Panc1 (cell line): ENCODE measurements around the gene DR1. TPM values are rescaled to one million over a fixed set of nuclear protein-coding genes. Genes with fewer than 3 reads are reported as not detected.

ENCODE experiments used
- ATAC-seq: fragments of 200-7000 bp; cut with Tn5 transposase; 2 replicates; pipeline ENCODE4 v1.9.1; 2020; ENCODE audit warnings: mild to moderate bottlenecking, moderate library complexity
- BruUV-seq: library from RNA; stranded (reverse); fragments of 400-500 nt; replicated peaks from 2 replicates; lab custom pipeline; 2021; lab: Mats Ljungman, UMichigan
- CTCF ChIA-PET: fragments of 300-600 bp; sonication (Branson Sonifier 250); formaldehyde crosslinking; loops from one replicate; lab custom pipeline; 2022; ENCODE audit warnings: antibody characterized with exemption; lab: Charles Lee
- POLR2A ChIA-PET: fragments of 300-600 bp; sonication (Branson Sonifier 250); formaldehyde crosslinking; loops from one replicate; lab custom pipeline; 2022; ENCODE audit warnings: antibody characterized with exemption; lab: Charles Lee
- DNase-seq: peaks from one replicate; pipeline ENCODE4 v3.0.0-alpha.2; 2010; ENCODE audit warnings: low read depth, low spot score
- H3K27ac ChIP-seq: 2 replicates; pipeline ENCODE4 v1.5.1; 2011; ENCODE audit warnings: mild to moderate bottlenecking, low read length, inconsistent platforms
- H3K27me3 ChIP-seq: fragments of 200-500 bp; sonication (Bioruptor generic); 2 replicates; pipeline ENCODE4 v1.6.0; 2014; ENCODE audit warnings: low read length, inconsistent platforms; ENCODE audit not compliant: control insufficient read depth, insufficient read depth
- H3K36me3 ChIP-seq: fragments of 200-500 bp; sonication (Bioruptor generic); 2 replicates; pipeline ENCODE4 v1.5.1; 2014; ENCODE audit warnings: inconsistent platforms, mild to moderate bottlenecking, low read length, moderate library complexity; ENCODE audit not compliant: control insufficient read depth, insufficient read depth
- H3K4me1 ChIP-seq: 2 replicates; pipeline ENCODE4 v1.5.1; 2011; ENCODE audit warnings: inconsistent platforms, mild to moderate bottlenecking, low read length, moderate library complexity; ENCODE audit not compliant: control insufficient read depth, insufficient read depth
- H3K4me3 ChIP-seq, 2 experiments: 2 replicates each; pipeline ENCODE4 v1.5.1; 2011 to 2012; ENCODE audit warnings: low read depth in 2 of 2, low read length in 2 of 2, mild to moderate bottlenecking in 2 of 2, inconsistent platforms in 1 of 2, moderate library complexity in 1 of 2
- H3K9me3 ChIP-seq: fragments of 200-500 bp; sonication (Bioruptor generic); 2 replicates; pipeline ENCODE4 v1.5.1; 2014; ENCODE audit warnings: low read depth, mild to moderate bottlenecking, inconsistent platforms, low read length, moderate library complexity; ENCODE audit not compliant: control insufficient read depth, insufficient read depth
- POLR2AphosphoS5 ChIP-seq: IDR thresholded peaks from 2 replicates; pipeline ENCODE4 v1.6.1; 2012; ENCODE audit warnings: mild to moderate bottlenecking, low read depth, low read length, moderate library complexity
- SIN3A ChIP-seq: IDR thresholded peaks from 2 replicates; pipeline ENCODE4 v1.6.1; 2012; ENCODE audit warnings: low read depth, mild to moderate bottlenecking, low read length, moderate library complexity, borderline replicate concordance; ENCODE audit not compliant: insufficient read depth
- TCF7L2 ChIP-seq: IDR thresholded peaks from 2 replicates; pipeline ENCODE4 v1.6.1; 2011; ENCODE audit warnings: mild to moderate bottlenecking, low read depth, low read length, inconsistent platforms
- in situ Hi-C: cut with HindIII; loops from 2 replicates; pipeline ENCODE4 v1.10.0; 2016; ENCODE audit warnings: low sequenced_read_pairs, low pct_unique_long_range_greater_than_20kb
- intact Hi-C: fragments of 100-400 bp; cut with micrococcal nuclease; formaldehyde crosslinking; loops from one replicate; pipeline ENCODE4 v1.10.0; 2022; ENCODE audit not compliant: unreplicated experiment
- total RNA-seq: library from RNA; stranded (reverse); gene quantifications from one replicate; pipeline ENCODE4 v1.2.1, GENCODE V29; 2021; ENCODE audit not compliant: unreplicated experiment
- TF ChIP-seq, protein P1 (sequence below), 2 experiments: IDR thresholded peaks; 2 replicates each; pipeline ENCODE4 v1.6.1; 2011 to 2012; ENCODE audit warnings: low read depth in 2 of 2, control low read depth in 1 of 2, low read length in 1 of 2, mild to moderate bottlenecking in 1 of 2, moderate library complexity in 1 of 2; ENCODE audit not compliant: insufficient read depth in 1 of 2
- TF ChIP-seq, protein P2 (sequence below): fragments of 450-650 bp; IDR thresholded peaks from 2 replicates; pipeline ENCODE4 v1.5.1; 2017; ENCODE audit warnings: mild to moderate bottlenecking

Gene DR1
- total RNA-seq, 1 experiment from 2014 or later = 39.0 TPM

DNA sequence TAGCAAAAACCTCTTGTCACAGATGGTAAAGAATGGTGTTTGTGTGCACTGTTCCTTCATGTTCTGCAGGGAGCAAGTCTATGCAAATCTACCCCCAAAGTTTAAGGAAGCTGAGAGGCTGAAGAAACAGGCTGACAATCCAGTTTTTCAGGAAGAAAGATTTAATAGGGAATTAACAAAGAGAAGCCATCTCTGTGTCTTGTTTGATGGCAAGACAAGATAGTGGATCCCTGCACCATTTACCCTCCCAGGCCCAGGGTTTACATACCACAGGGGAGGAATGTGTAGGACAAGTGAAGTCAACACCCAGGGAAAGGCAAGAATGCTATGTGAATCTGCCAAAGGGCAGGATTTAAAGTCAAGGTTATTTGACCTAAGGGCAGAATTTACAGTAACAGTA is 54.1 kb downstream of the DR1 start:
- Histone ChIP-seq H3K4me1 (no peaks in the 10 kb centered on the region), H3K4me3 (no peak overlapping the region), H3K27ac (no peak overlapping the region), H3K9me3 (no peaks in the 10 kb centered on the region), H3K27me3 (no peaks in the 10 kb centered on the region), H3K36me3 (no peaks in the 10 kb centered on the region)
- ATAC-seq (no peak), DNase-seq (no peak)
- no peak for TF ChIP-seq TCF7L2
- TF ChIP-seq, protein P1, sequence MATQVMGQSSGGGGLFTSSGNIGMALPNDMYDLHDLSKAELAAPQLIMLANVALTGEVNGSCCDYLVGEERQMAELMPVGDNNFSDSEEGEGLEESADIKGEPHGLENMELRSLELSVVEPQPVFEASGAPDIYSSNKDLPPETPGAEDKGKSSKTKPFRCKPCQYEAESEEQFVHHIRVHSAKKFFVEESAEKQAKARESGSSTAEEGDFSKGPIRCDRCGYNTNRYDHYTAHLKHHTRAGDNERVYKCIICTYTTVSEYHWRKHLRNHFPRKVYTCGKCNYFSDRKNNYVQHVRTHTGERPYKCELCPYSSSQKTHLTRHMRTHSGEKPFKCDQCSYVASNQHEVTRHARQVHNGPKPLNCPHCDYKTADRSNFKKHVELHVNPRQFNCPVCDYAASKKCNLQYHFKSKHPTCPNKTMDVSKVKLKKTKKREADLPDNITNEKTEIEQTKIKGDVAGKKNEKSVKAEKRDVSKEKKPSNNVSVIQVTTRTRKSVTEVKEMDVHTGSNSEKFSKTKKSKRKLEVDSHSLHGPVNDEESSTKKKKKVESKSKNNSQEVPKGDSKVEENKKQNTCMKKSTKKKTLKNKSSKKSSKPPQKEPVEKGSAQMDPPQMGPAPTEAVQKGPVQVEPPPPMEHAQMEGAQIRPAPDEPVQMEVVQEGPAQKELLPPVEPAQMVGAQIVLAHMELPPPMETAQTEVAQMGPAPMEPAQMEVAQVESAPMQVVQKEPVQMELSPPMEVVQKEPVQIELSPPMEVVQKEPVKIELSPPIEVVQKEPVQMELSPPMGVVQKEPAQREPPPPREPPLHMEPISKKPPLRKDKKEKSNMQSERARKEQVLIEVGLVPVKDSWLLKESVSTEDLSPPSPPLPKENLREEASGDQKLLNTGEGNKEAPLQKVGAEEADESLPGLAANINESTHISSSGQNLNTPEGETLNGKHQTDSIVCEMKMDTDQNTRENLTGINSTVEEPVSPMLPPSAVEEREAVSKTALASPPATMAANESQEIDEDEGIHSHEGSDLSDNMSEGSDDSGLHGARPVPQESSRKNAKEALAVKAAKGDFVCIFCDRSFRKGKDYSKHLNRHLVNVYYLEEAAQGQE (IDR thresholded peaks at IDR 0.05; ENCODE audit: insufficient read depth in 1 of 2, low read depth in 2 of 2, low read length in 1 of 2) = no peak
- no peak for TF ChIP-seq POLR2AphosphoS5
- TF ChIP-seq, protein P2, sequence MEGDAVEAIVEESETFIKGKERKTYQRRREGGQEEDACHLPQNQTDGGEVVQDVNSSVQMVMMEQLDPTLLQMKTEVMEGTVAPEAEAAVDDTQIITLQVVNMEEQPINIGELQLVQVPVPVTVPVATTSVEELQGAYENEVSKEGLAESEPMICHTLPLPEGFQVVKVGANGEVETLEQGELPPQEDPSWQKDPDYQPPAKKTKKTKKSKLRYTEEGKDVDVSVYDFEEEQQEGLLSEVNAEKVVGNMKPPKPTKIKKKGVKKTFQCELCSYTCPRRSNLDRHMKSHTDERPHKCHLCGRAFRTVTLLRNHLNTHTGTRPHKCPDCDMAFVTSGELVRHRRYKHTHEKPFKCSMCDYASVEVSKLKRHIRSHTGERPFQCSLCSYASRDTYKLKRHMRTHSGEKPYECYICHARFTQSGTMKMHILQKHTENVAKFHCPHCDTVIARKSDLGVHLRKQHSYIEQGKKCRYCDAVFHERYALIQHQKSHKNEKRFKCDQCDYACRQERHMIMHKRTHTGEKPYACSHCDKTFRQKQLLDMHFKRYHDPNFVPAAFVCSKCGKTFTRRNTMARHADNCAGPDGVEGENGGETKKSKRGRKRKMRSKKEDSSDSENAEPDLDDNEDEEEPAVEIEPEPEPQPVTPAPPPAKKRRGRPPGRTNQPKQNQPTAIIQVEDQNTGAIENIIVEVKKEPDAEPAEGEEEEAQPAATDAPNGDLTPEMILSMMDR = no peak
- TF ChIP-seq SIN3A = no peak
- no TSS peak for BruUV-seq
- intact Hi-C loops = no loop called here
- ChIA-PET POLR2A (no interaction called here), CTCF (no interaction called here)
- in situ Hi-C loops = no loop called here

DNA sequence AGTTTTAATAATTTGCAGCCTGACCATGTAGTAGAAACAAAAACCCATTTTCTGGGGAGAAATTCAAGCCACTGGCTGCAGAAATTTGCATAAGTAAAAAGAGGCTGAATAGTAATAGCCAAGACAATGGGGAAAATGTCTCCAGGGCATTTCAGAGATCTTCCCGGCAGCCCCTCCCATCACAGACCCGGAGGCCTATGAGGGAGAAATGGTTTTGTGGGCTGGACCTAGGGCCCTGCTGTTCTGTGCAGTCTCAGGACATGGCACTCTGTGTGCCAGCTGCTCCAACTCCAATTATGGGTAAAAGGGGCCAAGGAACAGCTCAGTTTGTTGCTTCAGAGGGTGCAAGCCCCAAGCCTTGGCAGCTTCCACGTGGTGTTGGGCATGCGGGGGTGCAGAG is 62.5 kb downstream of the DR1 start:
- no peak overlapping the region for H3K27ac ChIP-seq
- intact Hi-C loops (no loop called here), in situ Hi-C loops (no loop called here)
- no peak for DNase-seq
- H3K4me1 ChIP-seq = no peaks in the 10 kb centered on the region
- no peak overlapping the region for H3K4me3 ChIP-seq
- BruUV-seq = no TSS peak
- no peaks in the 10 kb centered on the region for H3K9me3 ChIP-seq
- ATAC-seq = no peak
- ChIA-PET CTCF (no interaction called here), POLR2A (no interaction called here)
- no peaks in the 10 kb centered on the region for H3K27me3 ChIP-seq
- no peaks in the 10 kb centered on the region for H3K36me3 ChIP-seq
- TF ChIP-seq POLR2AphosphoS5 = no peak
- no peak for TF ChIP-seq SIN3A
- TF ChIP-seq, protein P1 (IDR thresholded peaks at IDR 0.05; ENCODE audit: insufficient read depth in 1 of 2, low read depth in 2 of 2, low read length in 1 of 2) = no peak
- TF ChIP-seq TCF7L2 = no peak
- TF ChIP-seq, protein P2 = no peak
